Keratinocyte (primary cell): ENCODE results near the gene SOCS3. TPM values are rescaled to one million over a fixed set of nuclear protein-coding genes. Genes with fewer than 3 reads are reported as not detected.

Experiments
- DNase-seq: peaks from one replicate; pipeline ENCODE4 v3.0.0-alpha.2; 2011; ENCODE audit warnings: low read depth, missing footprints, low spot score
- FAIRE-seq: peaks from 2 replicates; lab custom pipeline; 2011; peaks lifted over from hg19 to GRCh38; lab: Jason Lieb, UNC
- H2AFZ ChIP-seq: 2 replicates; pipeline ENCODE4 v1.6.0; 2012; ENCODE audit warnings: low read length, control low read depth, inconsistent platforms; ENCODE audit not compliant: control insufficient read depth
- H3K27ac ChIP-seq: 2 replicates; pipeline ENCODE4 v1.5.1; 2011; ENCODE audit warnings: low read length; ENCODE audit not compliant: control insufficient read depth, insufficient read depth
- H3K27me3 ChIP-seq: 3 replicates; pipeline ENCODE4 v1.6.0; 2011; ENCODE audit warnings: low read length; ENCODE audit not compliant: control insufficient read depth, insufficient read depth; ENCODE audit errors: extremely low read depth
- H3K36me3 ChIP-seq, 2 experiments: 2 replicates in 1 of 2; 3 replicates in 1 of 2; pipeline ENCODE4 v1.5.1; 2011; ENCODE audit warnings: low read length in 2 of 2, mild to moderate bottlenecking in 1 of 2; ENCODE audit not compliant: control insufficient read depth in 2 of 2, insufficient read depth in 2 of 2; ENCODE audit errors: extremely low read depth in 1 of 2
- H3K4me1 ChIP-seq: 3 replicates; pipeline ENCODE4 v1.5.1; 2011; ENCODE audit warnings: low read length; ENCODE audit not compliant: control insufficient read depth, insufficient read depth; ENCODE audit errors: extremely low read depth
- H3K4me2 ChIP-seq: 3 replicates; pipeline ENCODE4 v1.6.0; 2011; ENCODE audit warnings: low read depth, low read length; ENCODE audit not compliant: control insufficient read depth, insufficient read depth; ENCODE audit errors: extremely low read depth
- H3K4me3 ChIP-seq, 3 experiments: fragments of 200-600 bp in 1 of 3; sonication (generic) in 1 of 3; 2 replicates in 2 of 3; 3 replicates in 1 of 3; pipeline ENCODE4 v1.5.1; 2011 to 2016; ENCODE audit warnings: low read length in 3 of 3, mild to moderate bottlenecking in 3 of 3, control low read depth in 2 of 3, inconsistent platforms in 1 of 3, low read depth in 1 of 3, mixed read lengths in 1 of 3, mixed run types in 1 of 3, moderate library complexity in 1 of 3; ENCODE audit not compliant: control insufficient read depth in 2 of 3, insufficient read depth in 2 of 3; ENCODE audit errors: extremely low read depth in 1 of 3
- H3K79me2 ChIP-seq: 2 replicates; pipeline ENCODE4 v1.6.0; 2012; ENCODE audit warnings: low read length; ENCODE audit not compliant: control insufficient read depth, insufficient read depth
- H3K9ac ChIP-seq: 3 replicates; pipeline ENCODE4 v1.6.0; 2011; ENCODE audit warnings: low read length; ENCODE audit not compliant: control insufficient read depth, insufficient read depth; ENCODE audit errors: extremely low read depth
- H3K9me1 ChIP-seq: 3 replicates; pipeline ENCODE4 v1.6.0; 2011; ENCODE audit warnings: low read length; ENCODE audit not compliant: control insufficient read depth, insufficient read depth; ENCODE audit errors: extremely low read depth
- H3K9me3 ChIP-seq: 2 replicates; pipeline ENCODE4 v1.5.1; 2012; ENCODE audit warnings: low read depth, low read length; ENCODE audit not compliant: control insufficient read depth
- H4K20me1 ChIP-seq: 3 replicates; pipeline ENCODE4 v1.6.0; 2011; ENCODE audit warnings: low read length; ENCODE audit not compliant: control insufficient read depth, insufficient read depth; ENCODE audit errors: extremely low read depth
- CTCF ChIP-seq, 3 experiments: IDR thresholded peaks in 1 of 3; conservative IDR thresholded peaks in 1 of 3; optimal IDR thresholded peaks in 1 of 3; 2 replicates in 2 of 3; 3 replicates in 1 of 3; pipeline versions ENCODE3 to v1.5.1; 2011; ENCODE audit warnings: low read length in 3 of 3, mild to moderate bottlenecking in 3 of 3, moderate library complexity in 2 of 3, control low read depth in 1 of 3, inconsistent platforms in 1 of 3; ENCODE audit not compliant: insufficient read depth in 2 of 3; ENCODE audit errors: extremely low read depth in 1 of 3
- EZH2 ChIP-seq: IDR thresholded peaks from one replicate; pipeline ENCODE4 v1.6.1; 2012; ENCODE audit warnings: inconsistent platforms, mild to moderate bottlenecking, low read length, moderate library complexity
- dilution Hi-C: fragments of 300-500 bp; cut with MboI; formaldehyde crosslinking; loops from one replicate; pipeline ENCODE4 v1.7.0; 2020; ENCODE audit warnings: low sequenced_read_pairs; ENCODE audit not compliant: extremely low pct_ligation_motif_present
- polyA plus RNA-seq, 5 experiments: library from polyadenylated mRNA; depleted of rRNA in 3 of 5; stranded (reverse) in 3 of 5; stranded (forward) in 1 of 5; unstranded in 1 of 5; fragments of >200 nt; gene quantifications; 1 replicate in 1 of 5; 2 replicates in 3 of 5; 3 replicates in 1 of 5; pipeline versions ENCODE4 v1.2.1 to v1.2.3, GENCODE V29; 2011 to 2012; ENCODE audit warnings: missing spikeins in 2 of 5, low read depth in 1 of 5, low replicate concordance in 1 of 5

Gene SOCS3
- polyA plus RNA-seq, 1 donor (not counting 4 experiments of a cell fraction or from before 2014, with no cell fraction given), result 9.4 TPM

GRCh38 chr17:78376161-78376560 is 16.3 kb upstream of the SOCS3 start:
- Histone ChIP-seq H4K20me1 (no peaks in the 10 kb centered on the region), H3K9me1 (peaks cover 6% of the 10 kb centered on the region), H3K9ac (no peak overlapping the region), H3K9me3 (no peaks in the 10 kb centered on the region), H3K36me3 (peaks cover under 1 to 5% of the 10 kb centered on the region in 2 experiments), H3K4me3 (no peak overlapping the region), H3K27me3 (no peaks in the 10 kb centered on the region), H3K27ac (peak overlapping the region; percentile 65), H3K4me1 (peaks cover 38% of the 10 kb centered on the region), H2AFZ (no peak overlapping the region), H3K4me2 (peak overlapping the region; percentile 47), H3K79me2 (peaks cover 23% of the 10 kb centered on the region)
- DNase-seq (no peak), FAIRE-seq (no peak)
- TF ChIP-seq CTCF (optimal IDR thresholded peaks at IDR 0.05 in 1 of 3, IDR thresholded peaks at IDR 0.05 in 1 of 3, conservative IDR thresholded peaks at IDR 0.05 in 1 of 3; ENCODE audit: extremely low read depth in 1 of 3, insufficient read depth in 2 of 3, low read length in 3 of 3) (no peak), EZH2 (no peak)
- dilution Hi-C loops, result no loop called here

GRCh38 chr17:78375401-78376151 is 15.7 kb upstream of the SOCS3 start:
- Histone ChIP-seq H3K9me3 (no peaks in the 10 kb centered on the region), H3K9me1 (peaks cover 6% of the 10 kb centered on the region), H3K4me2 (peak overlapping the region; percentile 47), H3K4me1 (peaks cover 36% of the 10 kb centered on the region), H3K79me2 (peaks cover 17% of the 10 kb centered on the region), H3K27me3 (no peaks in the 10 kb centered on the region), H3K9ac (peak overlapping the region; percentile 36), H4K20me1 (no peaks in the 10 kb centered on the region), H2AFZ (no peak overlapping the region), H3K36me3 (peaks cover 0 to 5% of the 10 kb centered on the region in 2 experiments), H3K4me3 (no peak overlapping the region), H3K27ac (peak overlapping the region; percentile 65)
- TF ChIP-seq EZH2 (no peak), CTCF (optimal IDR thresholded peaks at IDR 0.05 in 1 of 3, IDR thresholded peaks at IDR 0.05 in 1 of 3, conservative IDR thresholded peaks at IDR 0.05 in 1 of 3; ENCODE audit: extremely low read depth in 1 of 3, insufficient read depth in 2 of 3, low read length in 3 of 3) (no peak)
- peak; percentile 59 for FAIRE-seq
- no peak for DNase-seq
- dilution Hi-C loops, result no loop called here
